ENCODE measurements around the gene SLC6A12.
A peak's percentile ranks its signal among the peaks of the same experiment; 100 is the strongest.

Gene SLC6A12

DNA sequence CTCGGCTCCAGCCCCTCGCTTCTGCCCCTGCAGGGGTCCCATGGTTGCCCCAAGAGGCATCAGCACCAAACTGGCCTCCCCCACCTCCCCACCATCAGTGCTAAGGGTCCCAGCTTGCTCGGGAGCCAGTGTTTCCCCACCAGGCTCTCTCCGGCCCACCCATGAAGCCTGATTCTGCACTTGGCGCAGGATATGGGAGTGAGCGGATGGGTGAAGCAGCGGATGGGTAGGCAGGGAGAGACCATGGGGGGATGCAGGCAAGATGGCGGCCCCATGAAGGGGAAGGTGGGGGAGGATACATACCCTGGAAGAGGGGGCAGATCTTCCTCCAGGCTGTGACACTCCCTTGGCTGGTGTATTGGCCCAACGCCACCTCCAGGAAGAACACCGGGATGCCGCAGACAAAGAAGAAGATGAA lies 9.7 kb downstream of the SLC6A12 start:
- DNase-seq (ENCODE audit: insufficient read length, low spot score), result no peak
- TF ChIP-seq, protein P1, sequence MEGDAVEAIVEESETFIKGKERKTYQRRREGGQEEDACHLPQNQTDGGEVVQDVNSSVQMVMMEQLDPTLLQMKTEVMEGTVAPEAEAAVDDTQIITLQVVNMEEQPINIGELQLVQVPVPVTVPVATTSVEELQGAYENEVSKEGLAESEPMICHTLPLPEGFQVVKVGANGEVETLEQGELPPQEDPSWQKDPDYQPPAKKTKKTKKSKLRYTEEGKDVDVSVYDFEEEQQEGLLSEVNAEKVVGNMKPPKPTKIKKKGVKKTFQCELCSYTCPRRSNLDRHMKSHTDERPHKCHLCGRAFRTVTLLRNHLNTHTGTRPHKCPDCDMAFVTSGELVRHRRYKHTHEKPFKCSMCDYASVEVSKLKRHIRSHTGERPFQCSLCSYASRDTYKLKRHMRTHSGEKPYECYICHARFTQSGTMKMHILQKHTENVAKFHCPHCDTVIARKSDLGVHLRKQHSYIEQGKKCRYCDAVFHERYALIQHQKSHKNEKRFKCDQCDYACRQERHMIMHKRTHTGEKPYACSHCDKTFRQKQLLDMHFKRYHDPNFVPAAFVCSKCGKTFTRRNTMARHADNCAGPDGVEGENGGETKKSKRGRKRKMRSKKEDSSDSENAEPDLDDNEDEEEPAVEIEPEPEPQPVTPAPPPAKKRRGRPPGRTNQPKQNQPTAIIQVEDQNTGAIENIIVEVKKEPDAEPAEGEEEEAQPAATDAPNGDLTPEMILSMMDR (IDR thresholded peaks at IDR 0.05; ENCODE audit: insufficient read depth, missing control alignments), result no peak
- FAIRE-seq, result no peak

DNA sequence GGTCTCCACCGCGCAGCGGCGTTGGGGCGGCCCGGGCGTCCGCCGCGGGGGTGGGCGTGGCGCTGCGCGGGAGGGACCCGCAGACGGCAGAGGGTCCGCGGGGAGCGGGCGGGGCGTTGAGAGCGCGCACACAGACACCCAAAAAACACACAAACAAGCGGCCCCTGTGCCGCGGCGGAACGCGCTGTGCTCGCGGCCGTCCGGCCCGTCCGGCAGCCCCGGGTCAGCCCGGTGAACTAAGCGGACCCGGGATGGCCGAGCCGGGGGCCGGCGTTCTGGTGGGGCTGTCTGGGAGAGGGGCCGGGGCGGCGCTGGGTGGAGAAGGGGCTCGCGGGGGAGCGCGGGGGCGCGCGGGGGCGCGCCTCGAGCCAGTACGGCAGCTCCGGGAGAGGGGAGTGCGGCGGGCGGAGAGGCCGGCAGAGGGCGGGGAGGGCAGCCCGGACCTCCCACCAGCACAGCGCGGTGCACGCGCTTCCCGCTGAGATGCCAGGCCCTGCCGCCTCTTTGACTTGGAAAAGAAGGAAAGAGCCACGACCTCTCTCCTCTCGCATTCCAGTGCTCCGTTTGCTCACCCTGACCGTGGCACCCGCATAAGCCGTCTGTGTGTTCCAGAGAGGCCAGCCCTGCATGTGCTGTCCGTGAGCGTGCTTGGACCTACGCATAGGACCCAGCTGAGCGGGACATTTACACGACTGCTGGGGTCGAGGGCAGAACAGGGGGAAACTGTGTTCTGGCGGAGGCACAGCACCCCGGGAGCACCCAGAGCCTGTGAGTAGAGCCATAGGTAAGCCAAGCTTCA lies 10.3 kb downstream of the SLC6A12 start:
- TF ChIP-seq, protein P1 (IDR thresholded peaks at IDR 0.05; ENCODE audit: insufficient read depth, missing control alignments), result no peak
- DNase-seq (ENCODE audit: insufficient read length, low spot score) (peak; percentile 52), FAIRE-seq (no peak)

DNA sequence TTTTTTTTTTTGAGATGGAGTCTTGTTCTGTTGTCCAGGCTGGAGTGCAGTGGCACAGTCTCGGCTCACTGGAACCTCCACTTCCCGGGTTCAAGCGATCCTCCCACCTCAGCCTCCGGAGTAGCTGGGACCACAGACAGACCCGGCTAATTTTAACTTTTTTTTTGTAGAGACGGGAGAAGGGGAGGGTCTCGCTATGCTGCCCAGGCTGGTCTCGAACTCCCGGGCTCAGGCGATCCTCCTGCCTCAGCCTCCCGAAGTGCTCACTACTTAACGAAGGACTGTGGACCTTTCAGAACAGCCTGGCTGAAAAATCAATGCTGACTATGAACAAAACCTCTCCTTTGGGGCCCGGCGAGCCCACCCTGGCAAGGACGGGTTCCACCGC lies 10.9 kb downstream of the SLC6A12 start:
- TF ChIP-seq, protein P1 (IDR thresholded peaks at IDR 0.05; ENCODE audit: insufficient read depth, missing control alignments), result no peak
- no peak for DNase-seq (ENCODE audit: insufficient read length, low spot score)
- no peak for FAIRE-seq

DNA sequence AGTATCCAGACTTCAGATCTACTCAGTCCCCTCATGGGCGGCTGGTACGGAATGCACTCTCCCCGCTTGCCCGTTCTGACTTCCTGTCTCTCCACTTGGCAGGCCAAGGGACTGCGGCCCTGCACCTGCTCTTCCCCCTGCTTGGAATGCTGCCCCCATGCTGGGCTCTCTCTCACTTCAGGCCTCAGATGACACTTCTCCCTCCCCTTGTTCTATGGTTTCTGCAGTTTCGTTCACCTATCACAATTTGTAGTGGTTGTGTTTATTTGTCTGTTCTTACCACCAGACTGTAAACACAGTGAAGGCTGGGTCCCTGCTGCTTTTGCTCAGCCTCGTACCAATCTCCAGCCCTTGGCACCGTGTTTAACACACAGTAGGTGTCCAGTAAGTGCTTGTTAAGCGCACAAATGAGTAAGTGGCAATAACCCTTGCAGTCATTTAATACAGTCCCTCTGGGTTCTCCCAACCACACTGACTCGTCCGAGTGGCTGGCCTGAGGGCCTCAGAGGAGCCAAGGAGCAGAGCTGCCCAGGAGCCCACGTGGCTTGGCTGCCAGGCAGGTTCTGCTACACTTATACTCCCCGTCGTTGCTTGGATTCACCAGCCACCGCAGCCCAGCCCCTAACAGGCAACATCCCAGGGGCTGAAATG lies 11.8 kb downstream of the SLC6A12 start:
- FAIRE-seq, result no peak
- DNase-seq (ENCODE audit: insufficient read length, low spot score), result no peak

DNA sequence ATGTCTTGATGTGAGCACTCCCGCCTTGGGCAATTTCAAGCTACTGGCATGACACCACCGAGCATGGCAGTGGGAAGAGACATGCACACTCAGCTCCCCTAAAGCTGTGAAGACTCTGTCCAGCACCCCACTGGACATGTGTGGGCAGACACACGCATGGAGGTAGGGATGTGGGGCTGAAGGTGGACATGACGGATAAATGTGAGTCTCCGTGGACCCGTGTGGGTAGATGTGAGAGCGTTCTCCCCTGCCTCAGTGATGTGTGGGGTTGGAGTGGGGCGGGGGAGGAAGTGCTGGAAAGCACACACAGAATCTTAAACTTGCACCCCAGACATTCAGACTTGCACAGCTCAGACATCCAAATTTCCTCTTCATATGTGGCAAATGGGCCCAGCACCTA lies 12.6 kb downstream of the SLC6A12 start:
- TF ChIP-seq, protein P1 (IDR thresholded peaks at IDR 0.05; ENCODE audit: insufficient read depth, missing control alignments), result no peak
- FAIRE-seq (no peak), DNase-seq (ENCODE audit: insufficient read length, low spot score) (no peak)

More for the DNA sequence above, 11.8 kb downstream of the SLC6A12 start:
- TF ChIP-seq, protein P1 (IDR thresholded peaks at IDR 0.05; ENCODE audit: insufficient read depth, missing control alignments), result no peak

DNA sequence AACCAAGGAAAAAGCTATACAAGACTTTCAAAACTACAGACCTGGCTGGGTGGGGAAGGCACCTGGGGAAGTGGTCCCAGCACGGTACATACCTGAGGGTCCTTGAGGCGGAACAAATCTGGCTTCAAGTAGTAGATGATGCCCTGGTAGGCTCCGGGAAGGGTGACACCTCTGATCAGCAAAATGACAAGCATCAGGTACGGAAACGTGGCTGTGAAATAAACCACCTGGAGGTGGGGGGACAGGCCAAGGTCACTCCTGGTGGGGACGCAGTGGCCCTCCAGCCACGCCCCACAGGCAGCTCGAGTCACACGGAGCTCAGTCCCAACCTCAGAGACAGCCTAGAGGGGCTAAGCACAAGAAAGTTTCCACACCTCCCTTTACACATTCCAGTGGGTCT lies 15.3 kb downstream of the SLC6A12 start:
- DNase-seq (ENCODE audit: insufficient read length, low spot score), result no peak
- TF ChIP-seq, protein P1 (IDR thresholded peaks at IDR 0.05; ENCODE audit: insufficient read depth, missing control alignments), result no peak
- FAIRE-seq, result no peak
